ENCODE measurements around the gene AP1S1. TPM values are rescaled to one million over a fixed set of nuclear protein-coding genes. Genes with fewer than 3 reads are reported as not detected.

AP1S1 gene
- total and polyA plus RNA-seq, 2 donors (not counting 3 experiments of a cell fraction or from before 2014, with no cell fraction given) = 93.3 to 106 TPM

DNA sequence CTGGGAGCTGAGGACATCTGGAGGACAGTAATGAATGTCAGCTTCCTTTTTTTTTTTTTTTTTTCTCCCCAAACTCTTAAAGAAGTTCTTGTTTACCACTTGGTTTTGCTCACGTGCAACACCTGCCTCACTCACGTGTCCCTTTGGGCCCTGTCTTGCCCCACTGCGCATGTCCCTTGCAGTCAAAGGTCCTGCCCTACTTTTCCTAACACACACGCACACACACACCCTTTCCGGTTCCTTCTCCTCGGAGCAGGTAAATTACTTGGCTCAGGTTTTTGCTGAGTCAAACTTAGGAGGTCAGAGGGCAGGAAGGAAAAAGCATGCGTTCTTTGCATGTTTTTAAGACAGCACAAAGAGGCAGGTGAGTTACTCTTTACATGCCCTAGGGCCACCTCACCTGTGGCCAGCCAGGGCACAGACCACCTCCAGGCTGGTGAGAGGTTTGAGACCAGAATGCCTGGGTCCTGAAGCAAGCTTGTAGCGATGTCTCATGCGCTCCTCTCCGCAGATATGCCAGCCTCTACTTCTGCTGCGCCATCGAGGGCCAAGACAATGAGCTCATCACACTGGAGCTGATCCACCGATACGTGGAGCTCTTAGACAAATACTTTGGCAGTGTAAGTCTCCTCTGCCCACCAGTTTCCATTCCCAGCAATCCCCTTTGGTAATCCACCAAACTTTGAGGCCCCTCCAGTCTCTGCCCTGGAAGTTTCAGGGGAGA lies 2.8 kb downstream of the AP1S1 start:
- no peak for DNase-seq (ENCODE audit: low read depth, low spot score)
- BruUV-seq (replicated peaks) = no TSS peak
- FAIRE-seq = no peak
- Histone ChIP-seq H3K27ac (ENCODE audit: insufficient read depth, low read depth, low read length) (no peak overlapping the region), H3K9ac (replicated peaks; ENCODE audit: extremely low read depth, insufficient read depth, low read length) (no peak overlapping the region), H3K9me1 (replicated peaks; ENCODE audit: control insufficient read depth, extremely low read depth, insufficient read depth, low read length) (no peaks in the 10 kb centered on the region), H3K4me3 (replicated peaks in 1 of 3; ENCODE audit: insufficient read depth in 1 of 3, low read depth in 1 of 3, low read length in 3 of 3) (no peak overlapping the region), H3K4me1 (ENCODE audit: control insufficient read depth, extremely low read depth, insufficient read depth, low read length) (peaks cover 6% of the 10 kb centered on the region), H3K36me3 (ENCODE audit: control insufficient read depth in 2 of 2, extremely low read depth in 1 of 2, insufficient read depth in 2 of 2, low read length in 2 of 2) (peaks cover 5 to 19% of the 10 kb centered on the region in 2 experiments), H3K9me3 (replicated peaks; ENCODE audit: control insufficient read depth, insufficient read depth, low read length) (no peaks in the 10 kb centered on the region), H3K27me3 (ENCODE audit: control insufficient read depth in 2 of 2, insufficient read depth in 2 of 2, low read length in 2 of 2) (peaks cover 0 to 2% of the 10 kb centered on the region in 2 experiments), H3K4me2 (ENCODE audit: insufficient read depth, low read length) (no peak overlapping the region), H3K79me2 (ENCODE audit: control insufficient read depth, insufficient read depth, low read length) (peaks cover 10% of the 10 kb centered on the region), H2AFZ (ENCODE audit: low read depth, low read length) (no peak overlapping the region), H4K20me1 (replicated peaks; ENCODE audit: control insufficient read depth, extremely low read depth, insufficient read depth, low read length) (no peaks in the 10 kb centered on the region)
- ChIA-PET CTCF (interaction anchor here (0.7 to 6.0 kb wide), 11 partner anchors 10 to 452 kb away, joined by 3 to 75 read pairs (median 6); partner anchors contain the start of genes PLOD3 and ZNHIT1), POLR2A (interaction anchor here (0.5 to 0.6 kb wide), 2 partner anchors 57 to 522 kb away, joined by 5 read pairs; no protein-coding TSS in a partner anchor)
- intact Hi-C loops (cut with micrococcal nuclease) (no loop called here), dilution Hi-C loops (cut with MboI; ENCODE audit: extremely low pct_ligation_motif_present, low sequenced_read_pairs) (no loop called here)
- TF ChIP-seq FOS (IDR thresholded peaks at IDR 0.05; ENCODE audit: borderline replicate concordance, insufficient read depth, low read length) = no peak
- no peak for TF ChIP-seq GATA2 (IDR thresholded peaks at IDR 0.05; ENCODE audit: insufficient read depth, insufficient read length, low read depth, low read length)
- no peak for TF ChIP-seq EZH2 (IDR thresholded peaks at IDR 0.05; ENCODE audit: borderline replicate concordance, low read depth, low read length, severe bottlenecking)
- no peak for TF ChIP-seq POLR2A (IDR thresholded peaks at IDR 0.05; ENCODE audit: low read depth, low read length)
- TF ChIP-seq MYC (IDR thresholded peaks at IDR 0.05; ENCODE audit: low read depth, low read length) = no peak
- TF ChIP-seq, protein P1, sequence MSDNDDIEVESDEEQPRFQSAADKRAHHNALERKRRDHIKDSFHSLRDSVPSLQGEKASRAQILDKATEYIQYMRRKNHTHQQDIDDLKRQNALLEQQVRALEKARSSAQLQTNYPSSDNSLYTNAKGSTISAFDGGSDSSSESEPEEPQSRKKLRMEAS (IDR thresholded peaks at IDR 0.05; ENCODE audit: insufficient read depth, insufficient read length) = no peak
- no peak for TF ChIP-seq JUN (IDR thresholded peaks at IDR 0.05; ENCODE audit: borderline replicate concordance, insufficient read depth, insufficient read length, low read depth)

Data from endothelial cell of umbilical vein (primary cell).